ENCODE measurements around the gene TPRX1.

Gene TPRX1

DNA sequence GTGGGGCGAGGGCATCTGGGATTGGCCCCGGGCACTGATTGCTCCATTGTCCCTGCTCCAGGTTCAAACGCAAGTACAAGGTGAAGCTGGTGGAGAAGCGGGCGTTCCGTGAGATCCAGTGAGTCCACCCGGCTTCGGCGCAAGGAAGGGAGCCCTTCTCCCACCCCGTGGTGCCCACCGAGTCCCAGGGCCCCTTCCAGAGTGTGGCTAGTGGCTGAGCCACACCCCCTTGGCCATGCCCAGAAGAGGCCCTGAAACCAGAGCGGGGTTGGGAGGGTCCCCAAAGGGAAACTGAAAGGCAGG lies 47.8 kb downstream of the TPRX1 start:
- in situ Hi-C loops (cut with HindIII; ENCODE audit: low sequenced_read_pairs), result no loop called here
- TF ChIP-seq, protein P1, sequence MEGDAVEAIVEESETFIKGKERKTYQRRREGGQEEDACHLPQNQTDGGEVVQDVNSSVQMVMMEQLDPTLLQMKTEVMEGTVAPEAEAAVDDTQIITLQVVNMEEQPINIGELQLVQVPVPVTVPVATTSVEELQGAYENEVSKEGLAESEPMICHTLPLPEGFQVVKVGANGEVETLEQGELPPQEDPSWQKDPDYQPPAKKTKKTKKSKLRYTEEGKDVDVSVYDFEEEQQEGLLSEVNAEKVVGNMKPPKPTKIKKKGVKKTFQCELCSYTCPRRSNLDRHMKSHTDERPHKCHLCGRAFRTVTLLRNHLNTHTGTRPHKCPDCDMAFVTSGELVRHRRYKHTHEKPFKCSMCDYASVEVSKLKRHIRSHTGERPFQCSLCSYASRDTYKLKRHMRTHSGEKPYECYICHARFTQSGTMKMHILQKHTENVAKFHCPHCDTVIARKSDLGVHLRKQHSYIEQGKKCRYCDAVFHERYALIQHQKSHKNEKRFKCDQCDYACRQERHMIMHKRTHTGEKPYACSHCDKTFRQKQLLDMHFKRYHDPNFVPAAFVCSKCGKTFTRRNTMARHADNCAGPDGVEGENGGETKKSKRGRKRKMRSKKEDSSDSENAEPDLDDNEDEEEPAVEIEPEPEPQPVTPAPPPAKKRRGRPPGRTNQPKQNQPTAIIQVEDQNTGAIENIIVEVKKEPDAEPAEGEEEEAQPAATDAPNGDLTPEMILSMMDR (IDR thresholded peaks at IDR 0.05; ENCODE audit: low read depth, low read length, missing control alignments), result no peak
- DNase-seq (ENCODE audit: low read depth), result no peak
- H3K4me3 ChIP-seq (ENCODE audit: low read depth, low read length), result no peak overlapping the region

DNA sequence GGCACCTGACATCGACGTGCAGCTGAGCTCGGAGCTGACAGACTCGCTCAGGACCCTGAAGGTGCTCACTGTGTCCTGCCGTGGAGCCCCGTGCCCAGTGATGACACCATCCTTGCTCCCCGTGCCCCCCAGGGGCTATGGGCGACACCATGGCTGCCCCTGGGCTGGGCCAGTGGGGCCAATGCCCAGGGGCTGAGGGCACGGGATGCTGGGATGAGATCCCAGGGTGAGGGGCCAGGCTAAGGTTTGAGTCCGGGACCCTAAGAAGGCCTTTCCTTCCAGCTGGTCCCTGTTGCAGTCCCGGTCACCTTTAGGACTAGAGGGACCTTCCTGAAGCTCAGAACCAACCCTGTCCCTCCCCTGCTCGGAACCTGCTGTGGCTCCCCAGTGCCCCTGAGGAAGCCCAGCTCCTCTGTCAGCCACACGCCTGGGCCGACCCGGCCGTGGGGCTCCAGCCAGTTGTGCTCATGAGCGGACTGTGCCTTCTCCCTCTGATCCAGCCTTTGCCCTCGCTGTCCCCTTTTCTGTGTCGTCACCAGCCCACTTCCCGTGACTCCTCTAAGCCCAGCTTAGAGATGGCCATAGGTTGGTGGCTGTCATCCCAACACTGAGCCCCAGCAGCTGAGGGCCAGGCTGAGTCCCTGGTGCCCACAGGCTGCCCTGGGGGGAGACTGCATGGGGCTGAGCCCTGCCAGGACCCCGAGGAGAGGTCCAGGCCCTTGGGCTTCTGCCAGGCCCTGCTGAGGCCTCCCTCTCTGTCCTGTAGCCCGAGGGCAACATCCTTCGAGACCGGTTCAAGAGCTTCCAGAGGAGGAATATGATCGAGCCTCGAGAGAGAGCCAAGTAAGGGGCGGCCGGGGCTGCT lies 48.4 kb downstream of the TPRX1 start:
- no peak for DNase-seq (ENCODE audit: low read depth)
- in situ Hi-C loops (cut with HindIII; ENCODE audit: low sequenced_read_pairs), result no loop called here
- no peak overlapping the region for H3K4me3 ChIP-seq (ENCODE audit: low read depth, low read length)
- TF ChIP-seq, protein P1 (IDR thresholded peaks at IDR 0.05; ENCODE audit: low read depth, low read length, missing control alignments), result no peak

- in situ Hi-C loops (cut with HindIII; ENCODE audit: low sequenced_read_pairs), result no loop called here
- TF ChIP-seq, protein P1 (IDR thresholded peaks at IDR 0.05; ENCODE audit: low read depth, low read length, missing control alignments), result no peak
- no peak for DNase-seq (ENCODE audit: low read depth)
- no peak overlapping the region for H3K4me3 ChIP-seq (ENCODE audit: low read depth, low read length)
Observed at GRCh38 chr19:47755065-47755761, 49.1 kb downstream of the TPRX1 start.

- no peak overlapping the region for H3K4me3 ChIP-seq (ENCODE audit: low read depth, low read length)
- DNase-seq (ENCODE audit: low read depth), result no peak
- TF ChIP-seq, protein P1 (IDR thresholded peaks at IDR 0.05; ENCODE audit: low read depth, low read length, missing control alignments), result no peak
- in situ Hi-C loops (cut with HindIII; ENCODE audit: low sequenced_read_pairs), result no loop called here
Observed at GRCh38 chr19:47754206-47755064, 49.9 kb downstream of the TPRX1 start.

DNA sequence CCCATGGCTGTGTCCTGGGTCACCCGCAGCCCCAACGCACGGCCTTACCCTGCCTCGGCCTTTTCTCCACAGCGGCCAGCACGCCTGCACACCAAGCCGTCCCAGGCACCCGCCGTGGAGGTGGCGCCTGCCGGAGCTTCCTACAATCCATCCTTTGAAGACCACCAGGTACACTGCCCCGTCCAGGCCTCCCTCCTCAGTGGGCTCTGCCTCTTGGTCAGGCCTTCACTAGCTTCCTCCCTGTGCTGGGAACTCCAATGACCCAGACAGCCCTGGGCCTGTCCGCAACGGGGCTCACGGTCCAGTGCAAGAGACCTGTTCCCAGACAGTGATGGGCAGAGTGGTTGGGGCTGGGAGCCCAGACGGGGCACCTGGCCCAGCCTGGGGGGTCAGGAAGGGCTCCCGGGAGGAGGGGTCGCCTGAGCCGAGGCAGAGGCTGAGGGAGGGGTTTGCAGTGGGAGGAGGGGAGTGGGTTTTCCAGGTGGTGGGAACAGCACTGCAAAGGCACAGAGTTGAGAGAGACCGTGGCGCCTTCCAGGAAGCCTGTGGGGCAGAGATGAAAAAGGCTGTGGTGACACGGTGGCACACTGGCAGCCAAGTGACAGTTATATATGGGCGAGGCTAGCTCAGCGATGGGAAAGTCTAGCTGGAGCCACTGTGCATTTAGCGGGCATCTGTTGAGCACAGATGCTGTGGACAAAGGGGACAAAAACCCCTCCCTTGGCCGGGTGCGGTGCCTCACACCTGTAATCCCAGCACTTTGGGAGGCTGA lies 51.7 kb downstream of the TPRX1 start:
- TF ChIP-seq, protein P1 (IDR thresholded peaks at IDR 0.05; ENCODE audit: low read depth, low read length, missing control alignments), result no peak
- DNase-seq (ENCODE audit: low read depth), result no peak
- no peak overlapping the region for H3K4me3 ChIP-seq (ENCODE audit: low read depth, low read length)
- in situ Hi-C loops (cut with HindIII; ENCODE audit: low sequenced_read_pairs), result no loop called here

Measured in astrocyte of the cerebellum (primary cell).